HEK293 (cell line): ENCODE measurements around the gene C20orf204.

Source experiments
- GFI1B ChIP-seq: fragments of 450-650 bp; formaldehyde crosslinking; IDR thresholded peaks from 2 replicates; pipeline ENCODE4 v1.5.1; 2016; ENCODE audit warnings: missing biosample characterization, missing genetic modification characterization
- GLI2 ChIP-seq: fragments of 450-650 bp; formaldehyde crosslinking; IDR thresholded peaks from 2 replicates; pipeline ENCODE4; 2017; ENCODE audit warnings: missing biosample characterization, missing genetic modification characterization, low read depth, borderline replicate concordance
- GLI4 ChIP-seq: fragments of 450-650 bp; formaldehyde crosslinking; IDR thresholded peaks from 2 replicates; pipeline ENCODE4 v1.5.1; 2016; ENCODE audit warnings: missing biosample characterization, missing genetic modification characterization
- GLIS1 ChIP-seq: fragments of 450-650 bp; formaldehyde crosslinking; IDR thresholded peaks from 2 replicates; pipeline ENCODE4 v1.5.1; 2016; ENCODE audit warnings: missing biosample characterization, missing genetic modification characterization
- GLIS2 ChIP-seq: fragments of 450-650 bp; formaldehyde crosslinking; IDR thresholded peaks from 2 replicates; pipeline ENCODE4 v1.5.1; 2016; ENCODE audit warnings: missing biosample characterization, missing genetic modification characterization
- HOXA7 ChIP-seq: sonication (generic); formaldehyde crosslinking; IDR thresholded peaks from 2 replicates; pipeline ENCODE4 v1.8.1; 2022; ENCODE audit warnings: missing genetic modification reagents, borderline replicate concordance
- HOXD13 ChIP-seq: sonication (generic); formaldehyde crosslinking; IDR thresholded peaks from 2 replicates; pipeline ENCODE4 v1.8.0; 2022; ENCODE audit warnings: missing genetic modification reagents, borderline replicate concordance
- OSR2 ChIP-seq: fragments of 450-650 bp; formaldehyde crosslinking; IDR thresholded peaks from 2 replicates; pipeline ENCODE4 v1.5.1; 2016; ENCODE audit warnings: missing biosample characterization, missing genetic modification characterization
- REPIN1 ChIP-seq: fragments of 450-650 bp; formaldehyde crosslinking; IDR thresholded peaks from 2 replicates; pipeline ENCODE4 v1.5.1; 2017; ENCODE audit warnings: missing biosample characterization, missing genetic modification characterization, low read depth
- ZBTB8A ChIP-seq: fragments of 450-650 bp; formaldehyde crosslinking; IDR thresholded peaks from 2 replicates; pipeline ENCODE4 v1.5.1; 2016; ENCODE audit warnings: missing biosample characterization, missing genetic modification characterization
- ZNF23 ChIP-seq: fragments of 450-650 bp; formaldehyde crosslinking; IDR thresholded peaks from 2 replicates; pipeline ENCODE4 v1.5.1; 2016; ENCODE audit warnings: missing biosample characterization, missing genetic modification characterization, borderline replicate concordance
- ZNF292 ChIP-seq: fragments of 450-650 bp; formaldehyde crosslinking; IDR thresholded peaks from 2 replicates; pipeline ENCODE4 v1.5.1; 2016; ENCODE audit warnings: low read depth, missing biosample characterization, missing genetic modification characterization, borderline replicate concordance
- ZNF341 ChIP-seq: fragments of 450-650 bp; formaldehyde crosslinking; IDR thresholded peaks from 2 replicates; pipeline ENCODE4; 2016; ENCODE audit warnings: low read depth, missing biosample characterization, missing genetic modification characterization
- ZNF37A ChIP-seq: fragments of 450-650 bp; IDR thresholded peaks from 2 replicates; pipeline ENCODE4 v1.5.1; 2018; ENCODE audit warnings: missing biosample characterization, missing genetic modification characterization
- ZNF394 ChIP-seq: fragments of 450-650 bp; formaldehyde crosslinking; IDR thresholded peaks from 2 replicates; pipeline ENCODE4 v1.5.1; 2016; ENCODE audit warnings: missing biosample characterization, missing genetic modification characterization, mild to moderate bottlenecking, moderate library complexity, borderline replicate concordance
- ZNF404 ChIP-seq: fragments of 450-650 bp; formaldehyde crosslinking; IDR thresholded peaks from 2 replicates; pipeline ENCODE4 v1.5.1; 2017; ENCODE audit warnings: missing biosample characterization, missing genetic modification characterization
- ZNF530 ChIP-seq: fragments of 450-650 bp; formaldehyde crosslinking; IDR thresholded peaks from 2 replicates; pipeline ENCODE4 v1.5.1; 2016; ENCODE audit warnings: low read depth, missing biosample characterization, missing genetic modification characterization
- ZNF558 ChIP-seq: fragments of 450-650 bp; formaldehyde crosslinking; IDR thresholded peaks from 2 replicates; pipeline ENCODE4 v1.5.1; 2016; ENCODE audit warnings: missing biosample characterization, missing genetic modification characterization
- ZNF585B ChIP-seq: fragments of 450-650 bp; formaldehyde crosslinking; IDR thresholded peaks from 2 replicates; pipeline ENCODE4 v1.5.1; 2016; ENCODE audit warnings: missing biosample characterization, missing genetic modification characterization
- ZNF621 ChIP-seq: fragments of 450-650 bp; formaldehyde crosslinking; IDR thresholded peaks from 2 replicates; pipeline ENCODE4 v1.5.1; 2017; ENCODE audit warnings: missing biosample characterization, missing genetic modification characterization
- ZNF626 ChIP-seq: fragments of 450-650 bp; sonication (Bioruptor Pico); formaldehyde crosslinking; IDR thresholded peaks from 2 replicates; pipeline ENCODE4 v1.5.1; 2018; ENCODE audit warnings: missing biosample characterization, missing genetic modification characterization, inconsistent platforms
- ZNF76 ChIP-seq: fragments of 450-650 bp; formaldehyde crosslinking; IDR thresholded peaks from 2 replicates; pipeline ENCODE4; 2016; ENCODE audit warnings: low read depth, missing biosample characterization, missing genetic modification characterization, borderline replicate concordance
- ZSCAN16 ChIP-seq: fragments of 450-650 bp; formaldehyde crosslinking; IDR thresholded peaks from 2 replicates; pipeline ENCODE4 v1.5.1; 2016; ENCODE audit warnings: missing biosample characterization, missing genetic modification characterization
- TF ChIP-seq, protein P1 (sequence below): fragments of 450-650 bp; formaldehyde crosslinking; optimal IDR thresholded peaks from 2 replicates; pipeline ENCODE3; 2016; ENCODE audit warnings: missing biosample characterization, mild to moderate bottlenecking, missing genetic modification characterization
- TF ChIP-seq, protein P2 (sequence below): fragments of 450-650 bp; formaldehyde crosslinking; IDR thresholded peaks from 2 replicates; pipeline ENCODE4 v1.5.1; 2016; ENCODE audit warnings: missing biosample characterization, missing genetic modification characterization
- TF ChIP-seq, protein P3 (sequence below): fragments of 450-650 bp; formaldehyde crosslinking; IDR thresholded peaks from 2 replicates; pipeline ENCODE4 v1.5.1; 2016; ENCODE audit warnings: missing biosample characterization, missing genetic modification characterization, borderline replicate concordance
- TF ChIP-seq, protein P4 (sequence below): fragments of 450-650 bp; formaldehyde crosslinking; IDR thresholded peaks from 2 replicates; pipeline ENCODE4 v1.5.0; 2017; ENCODE audit warnings: missing biosample characterization, missing genetic modification characterization, borderline replicate concordance
- TF ChIP-seq, protein P5 (sequence below): fragments of 450-650 bp; formaldehyde crosslinking; IDR thresholded peaks from 2 replicates; pipeline ENCODE4; 2016; ENCODE audit warnings: missing biosample characterization, missing genetic modification characterization

Gene C20orf204

DNA sequence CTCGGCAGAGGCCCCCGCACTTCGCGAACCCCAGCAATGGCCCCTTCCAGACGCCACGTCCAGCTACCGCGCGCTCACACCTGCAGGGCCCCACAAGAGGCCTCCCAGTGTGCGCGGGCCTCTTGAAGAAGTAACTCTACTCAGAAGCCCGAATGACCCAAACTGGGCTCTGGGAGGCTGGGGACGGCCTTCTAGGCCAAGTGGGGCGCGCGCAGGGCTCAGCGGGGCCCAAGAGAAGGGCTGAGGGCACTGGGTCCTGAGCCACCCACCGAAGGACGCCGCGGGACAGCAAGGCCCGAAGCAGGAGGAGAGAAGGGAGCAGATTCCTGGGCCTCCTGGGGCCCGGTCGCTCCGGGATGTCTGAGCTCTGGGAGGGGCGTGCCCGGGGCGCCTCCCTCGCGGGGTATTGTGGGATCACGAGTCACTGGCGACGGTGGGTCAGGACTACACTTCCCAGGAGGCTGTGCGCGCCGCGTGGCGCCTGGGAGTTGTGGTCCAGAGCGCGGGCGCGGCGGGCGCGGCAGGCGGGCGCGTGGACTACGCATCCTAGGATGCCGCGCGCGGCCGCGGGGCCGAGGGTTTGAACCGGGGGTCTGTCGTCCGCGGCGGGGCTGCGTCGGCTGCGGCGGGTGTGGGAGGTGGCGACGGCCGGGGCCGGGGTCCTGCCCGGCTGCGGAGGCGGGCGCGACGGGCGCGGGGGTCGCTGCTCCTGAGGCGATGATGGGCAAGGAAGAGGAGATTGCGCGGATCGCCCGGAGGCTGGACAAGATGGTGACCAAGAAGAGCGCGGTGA lies 26.8 kb downstream of the C20orf204 start, which contains the start of gene TCEA2 (continued):
- TF ChIP-seq ZNF292 = no peak
- TF ChIP-seq, protein P1, sequence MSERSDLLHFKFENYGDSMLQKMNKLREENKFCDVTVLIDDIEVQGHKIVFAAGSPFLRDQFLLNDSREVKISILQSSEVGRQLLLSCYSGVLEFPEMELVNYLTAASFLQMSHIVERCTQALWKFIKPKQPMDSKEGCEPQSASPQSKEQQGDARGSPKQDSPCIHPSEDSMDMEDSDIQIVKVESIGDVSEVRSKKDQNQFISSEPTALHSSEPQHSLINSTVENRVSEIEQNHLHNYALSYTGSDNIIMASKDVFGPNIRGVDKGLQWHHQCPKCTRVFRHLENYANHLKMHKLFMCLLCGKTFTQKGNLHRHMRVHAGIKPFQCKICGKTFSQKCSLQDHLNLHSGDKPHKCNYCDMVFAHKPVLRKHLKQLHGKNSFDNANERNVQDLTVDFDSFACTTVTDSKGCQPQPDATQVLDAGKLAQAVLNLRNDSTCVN (tag by site-specific recombination) = peak; percentile 92
- no peak for TF ChIP-seq ZNF404 (tag by site-specific recombination)
- TF ChIP-seq, protein P2, sequence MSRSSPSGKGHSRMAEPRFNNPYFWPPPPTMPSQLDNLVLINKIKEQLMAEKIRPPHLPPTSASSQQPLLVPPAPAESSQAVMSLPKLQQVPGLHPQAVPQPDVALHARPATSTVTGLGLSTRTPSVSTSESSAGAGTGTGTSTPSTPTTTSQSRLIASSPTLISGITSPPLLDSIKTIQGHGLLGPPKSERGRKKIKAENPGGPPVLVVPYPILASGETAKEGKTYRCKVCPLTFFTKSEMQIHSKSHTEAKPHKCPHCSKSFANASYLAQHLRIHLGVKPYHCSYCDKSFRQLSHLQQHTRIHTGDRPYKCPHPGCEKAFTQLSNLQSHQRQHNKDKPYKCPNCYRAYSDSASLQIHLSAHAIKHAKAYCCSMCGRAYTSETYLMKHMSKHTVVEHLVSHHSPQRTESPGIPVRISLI = no peak
- TF ChIP-seq, protein P3, sequence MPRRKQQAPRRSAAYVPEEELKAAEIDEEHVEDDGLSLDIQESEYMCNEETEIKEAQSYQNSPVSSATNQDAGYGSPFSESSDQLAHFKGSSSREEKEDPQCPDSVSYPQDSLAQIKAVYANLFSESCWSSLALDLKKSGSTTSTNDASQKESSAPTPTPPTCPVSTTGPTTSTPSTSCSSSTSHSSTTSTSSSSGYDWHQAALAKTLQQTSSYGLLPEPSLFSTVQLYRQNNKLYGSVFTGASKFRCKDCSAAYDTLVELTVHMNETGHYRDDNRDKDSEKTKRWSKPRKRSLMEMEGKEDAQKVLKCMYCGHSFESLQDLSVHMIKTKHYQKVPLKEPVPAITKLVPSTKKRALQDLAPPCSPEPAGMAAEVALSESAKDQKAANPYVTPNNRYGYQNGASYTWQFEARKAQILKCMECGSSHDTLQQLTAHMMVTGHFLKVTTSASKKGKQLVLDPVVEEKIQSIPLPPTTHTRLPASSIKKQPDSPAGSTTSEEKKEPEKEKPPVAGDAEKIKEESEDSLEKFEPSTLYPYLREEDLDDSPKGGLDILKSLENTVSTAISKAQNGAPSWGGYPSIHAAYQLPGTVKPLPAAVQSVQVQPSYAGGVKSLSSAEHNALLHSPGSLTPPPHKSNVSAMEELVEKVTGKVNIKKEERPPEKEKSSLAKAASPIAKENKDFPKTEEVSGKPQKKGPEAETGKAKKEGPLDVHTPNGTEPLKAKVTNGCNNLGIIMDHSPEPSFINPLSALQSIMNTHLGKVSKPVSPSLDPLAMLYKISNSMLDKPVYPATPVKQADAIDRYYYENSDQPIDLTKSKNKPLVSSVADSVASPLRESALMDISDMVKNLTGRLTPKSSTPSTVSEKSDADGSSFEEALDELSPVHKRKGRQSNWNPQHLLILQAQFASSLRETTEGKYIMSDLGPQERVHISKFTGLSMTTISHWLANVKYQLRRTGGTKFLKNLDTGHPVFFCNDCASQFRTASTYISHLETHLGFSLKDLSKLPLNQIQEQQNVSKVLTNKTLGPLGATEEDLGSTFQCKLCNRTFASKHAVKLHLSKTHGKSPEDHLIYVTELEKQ (tag by site-specific recombination) = no peak
- peak; percentile 94 for TF ChIP-seq ZBTB8A (tag by site-specific recombination)
- TF ChIP-seq ZNF394 (tag by site-specific recombination) = no peak; the same call in 1 of the 2 replicates
- no peak for TF ChIP-seq HOXA7 (CRISPR knock-in tag)
- TF ChIP-seq, protein P4, sequence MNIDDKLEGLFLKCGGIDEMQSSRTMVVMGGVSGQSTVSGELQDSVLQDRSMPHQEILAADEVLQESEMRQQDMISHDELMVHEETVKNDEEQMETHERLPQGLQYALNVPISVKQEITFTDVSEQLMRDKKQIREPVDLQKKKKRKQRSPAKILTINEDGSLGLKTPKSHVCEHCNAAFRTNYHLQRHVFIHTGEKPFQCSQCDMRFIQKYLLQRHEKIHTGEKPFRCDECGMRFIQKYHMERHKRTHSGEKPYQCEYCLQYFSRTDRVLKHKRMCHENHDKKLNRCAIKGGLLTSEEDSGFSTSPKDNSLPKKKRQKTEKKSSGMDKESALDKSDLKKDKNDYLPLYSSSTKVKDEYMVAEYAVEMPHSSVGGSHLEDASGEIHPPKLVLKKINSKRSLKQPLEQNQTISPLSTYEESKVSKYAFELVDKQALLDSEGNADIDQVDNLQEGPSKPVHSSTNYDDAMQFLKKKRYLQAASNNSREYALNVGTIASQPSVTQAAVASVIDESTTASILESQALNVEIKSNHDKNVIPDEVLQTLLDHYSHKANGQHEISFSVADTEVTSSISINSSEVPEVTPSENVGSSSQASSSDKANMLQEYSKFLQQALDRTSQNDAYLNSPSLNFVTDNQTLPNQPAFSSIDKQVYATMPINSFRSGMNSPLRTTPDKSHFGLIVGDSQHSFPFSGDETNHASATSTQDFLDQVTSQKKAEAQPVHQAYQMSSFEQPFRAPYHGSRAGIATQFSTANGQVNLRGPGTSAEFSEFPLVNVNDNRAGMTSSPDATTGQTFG (tag by site-specific recombination) = no peak
- no peak for TF ChIP-seq GLI2 (tag by site-specific recombination)
- peak; percentile 99 for TF ChIP-seq ZNF76 (tag by site-specific recombination)
- peak; percentile 77 for TF ChIP-seq GLIS2
- TF ChIP-seq ZNF621 = no peak
- TF ChIP-seq ZNF626 (tag by site-specific recombination) = no peak
- TF ChIP-seq GLIS1 (tag by site-specific recombination) = peak; percentile 97
- TF ChIP-seq ZNF341 (tag by site-specific recombination) = no peak
- no peak for TF ChIP-seq HOXD13 (CRISPR knock-in tag)
- TF ChIP-seq, protein P5, sequence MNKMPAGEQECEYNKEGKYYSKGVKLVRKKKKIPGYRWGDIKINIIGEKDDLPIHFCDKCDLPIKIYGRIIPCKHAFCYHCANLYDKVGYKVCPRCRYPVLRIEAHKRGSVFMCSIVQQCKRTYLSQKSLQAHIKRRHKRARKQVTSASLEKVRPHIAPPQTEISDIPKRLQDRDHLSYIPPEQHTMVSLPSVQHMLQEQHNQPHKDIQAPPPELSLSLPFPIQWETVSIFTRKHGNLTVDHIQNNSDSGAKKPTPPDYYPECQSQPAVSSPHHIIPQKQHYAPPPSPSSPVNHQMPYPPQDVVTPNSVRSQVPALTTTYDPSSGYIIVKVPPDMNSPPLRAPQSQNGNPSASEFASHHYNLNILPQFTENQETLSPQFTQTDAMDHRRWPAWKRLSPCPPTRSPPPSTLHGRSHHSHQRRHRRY (tag by site-specific recombination) = no peak
- TF ChIP-seq GFI1B = no peak
- TF ChIP-seq ZNF558 = no peak
- no peak for TF ChIP-seq ZNF23 (tag by site-specific recombination)
- no peak for TF ChIP-seq OSR2 (tag by site-specific recombination)
- TF ChIP-seq GLI4 = no peak
- no peak for TF ChIP-seq ZNF37A (tag by site-specific recombination)
- TF ChIP-seq REPIN1 = no peak
- no peak for TF ChIP-seq ZSCAN16 (tag by site-specific recombination)
- TF ChIP-seq ZNF585B (tag by site-specific recombination) = no peak
- TF ChIP-seq ZNF530 (tag by site-specific recombination) = no peak
